NCI-H460 (cell line): ENCODE results near the gene EDC4. TPM values are rescaled to one million over a fixed set of nuclear protein-coding genes. Genes with fewer than 3 reads are reported as not detected.
A peak's percentile ranks its signal among the peaks of the same experiment; 100 is the strongest.

Source experiments
- DNase-seq: peaks from one replicate; pipeline ENCODE4 v3.0.0-alpha.2; 2016; ENCODE audit warnings: low read depth; ENCODE audit errors: extremely low read depth
- total RNA-seq: library from RNA; depleted of rRNA; stranded (reverse); fragments of >200 nt; shearing (Covaris generic); gene quantifications from 2 replicates; pipeline ENCODE4 v1.2.3, GENCODE V29; 2014

Gene EDC4
- total RNA-seq, 1 experiment from 2014 or later: 52.6 TPM

DNA sequence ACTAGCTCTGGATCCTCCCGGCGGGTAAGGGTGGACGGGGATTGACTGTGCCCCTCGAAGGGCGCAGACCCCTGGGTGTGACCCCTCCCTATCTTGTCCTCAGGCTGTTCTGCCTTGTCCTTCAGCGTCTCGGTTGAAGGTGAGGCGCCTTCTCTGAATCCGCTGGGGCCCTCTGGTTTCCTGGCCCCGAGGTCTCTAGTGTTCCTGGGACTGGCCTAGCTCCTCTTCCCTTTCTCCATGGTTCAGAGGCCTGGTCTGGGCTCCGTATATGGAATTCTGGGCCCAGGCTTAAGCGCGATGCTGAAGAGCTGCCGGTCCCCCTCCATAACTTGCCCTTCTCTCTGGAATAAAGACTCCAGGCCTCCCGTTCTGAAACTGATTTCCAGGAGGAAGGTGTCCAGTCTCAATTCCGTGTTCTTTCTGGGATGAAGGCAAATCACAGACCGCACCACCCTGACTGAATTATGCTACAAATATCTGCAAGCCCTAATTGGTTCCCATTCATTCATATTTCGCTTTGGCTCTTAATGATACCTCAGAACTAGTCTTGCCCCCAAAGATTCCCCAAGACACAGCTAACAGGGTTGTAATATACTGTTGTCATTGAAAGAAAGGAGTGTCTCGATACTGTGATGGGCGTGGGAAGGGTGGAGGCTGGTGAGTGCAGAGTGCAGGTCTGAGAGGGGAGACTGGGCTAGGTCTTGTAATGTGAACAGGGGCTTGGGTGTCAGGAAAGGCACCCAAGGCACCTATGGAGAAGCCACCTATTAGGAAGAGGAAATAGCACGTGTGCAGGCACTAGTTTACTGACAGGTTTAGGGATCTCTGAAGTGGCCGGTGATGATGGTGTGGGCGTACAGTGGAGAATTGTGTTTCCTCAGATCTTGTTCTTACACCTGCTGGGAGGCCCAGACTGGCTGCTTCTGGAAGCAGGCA lies 851 bp downstream of the EDC4 start:
- DNase-seq: no peak

DNA sequence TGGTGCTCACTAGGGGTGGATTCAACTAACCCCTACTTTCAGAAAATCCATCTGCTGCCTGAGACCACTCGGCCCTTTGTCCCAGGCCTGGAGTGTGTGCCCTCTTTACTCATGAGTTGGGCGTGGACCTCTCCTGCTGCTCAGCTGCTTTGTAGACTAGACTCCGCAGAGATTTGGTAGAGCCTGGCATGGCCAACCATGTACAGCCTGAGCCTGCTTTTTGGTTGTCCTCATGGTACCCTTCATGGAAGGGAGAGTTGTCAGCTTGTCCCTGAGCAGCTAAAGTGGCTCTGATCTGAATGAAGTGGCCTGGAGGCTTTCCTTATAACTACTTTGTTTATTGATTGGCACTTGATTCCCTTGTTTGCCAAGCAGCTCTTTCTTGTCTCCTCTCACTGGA lies 1.5 kb downstream of the EDC4 start:
- DNase-seq: no peak

DNA sequence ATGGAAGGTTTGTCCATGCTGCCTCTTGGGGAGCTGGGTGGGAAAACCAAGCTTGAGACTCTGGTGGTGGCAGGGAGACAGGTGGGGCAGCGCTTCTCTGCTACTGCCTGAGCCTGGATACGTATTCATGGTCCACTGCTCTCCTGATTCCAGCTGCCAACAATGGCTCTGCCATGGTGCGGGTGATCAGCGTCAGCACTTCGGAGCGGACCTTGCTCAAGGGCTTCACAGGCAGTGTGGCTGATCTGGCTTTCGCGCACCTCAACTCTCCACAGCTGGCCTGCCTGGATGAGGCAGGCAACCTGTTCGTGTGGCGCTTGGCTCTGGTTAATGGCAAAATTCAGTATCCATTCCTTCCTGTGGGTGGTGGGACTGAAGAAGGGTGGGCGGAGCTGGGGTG lies 4.2 kb downstream of the EDC4 start:
- DNase-seq: no peak

DNA sequence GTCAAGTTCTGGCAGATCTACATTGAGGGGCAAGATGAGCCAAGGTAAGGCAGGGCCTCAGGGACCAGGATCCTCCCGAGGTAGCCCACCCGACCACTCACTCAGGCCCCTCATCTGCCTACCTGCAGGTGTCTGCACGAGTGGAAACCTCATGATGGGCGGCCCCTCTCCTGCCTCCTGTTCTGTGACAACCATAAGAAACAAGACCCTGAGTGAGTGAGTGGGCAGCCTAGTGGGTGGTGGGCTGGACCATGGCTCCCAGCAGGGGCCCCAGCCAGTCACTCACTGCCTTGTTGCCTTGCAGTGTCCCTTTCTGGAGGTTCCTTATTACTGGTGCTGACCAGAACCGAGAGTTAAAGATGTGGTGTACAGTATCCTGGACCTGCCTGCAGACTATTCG lies 5.4 kb downstream of the EDC4 start:
- DNase-seq: no peak

DNA sequence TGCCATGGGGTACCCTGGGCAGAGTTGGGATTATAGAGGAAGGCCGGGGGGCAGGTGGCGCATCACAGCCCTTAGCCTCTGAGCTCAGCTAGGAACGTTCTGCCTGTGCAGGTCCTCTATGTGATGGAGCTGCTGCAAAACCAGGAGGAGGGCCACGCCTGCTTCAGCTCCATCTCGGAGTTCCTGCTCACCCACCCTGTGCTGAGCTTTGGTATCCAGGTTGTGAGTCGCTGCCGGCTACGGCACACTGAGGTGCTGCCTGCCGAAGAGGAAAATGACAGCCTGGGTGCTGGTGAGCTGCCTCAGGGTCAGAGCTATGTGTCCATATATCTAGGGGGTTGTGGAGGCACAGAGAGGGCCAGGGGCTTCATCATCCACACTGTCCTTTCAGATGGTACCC lies 6.0 kb downstream of the EDC4 start:
- DNase-seq: no peak

DNA sequence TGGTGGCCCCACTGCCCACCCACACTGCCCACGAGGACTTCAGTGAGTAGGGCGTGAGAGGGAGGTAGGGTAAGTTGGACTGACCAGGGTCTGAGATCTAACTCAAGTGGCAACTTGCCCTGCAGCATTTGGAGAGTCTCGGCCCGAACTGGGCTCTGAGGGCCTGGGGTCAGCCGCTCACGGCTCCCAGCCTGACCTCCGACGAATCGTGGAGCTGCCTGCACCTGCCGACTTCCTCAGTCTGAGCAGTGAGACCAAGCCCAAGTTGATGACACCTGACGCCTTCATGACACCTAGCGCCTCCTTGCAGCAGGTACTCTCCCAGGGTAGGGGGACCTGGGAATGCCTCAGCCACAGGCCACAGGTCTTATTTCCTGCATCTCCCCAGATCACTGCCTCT lies 6.6 kb downstream of the EDC4 start:
- DNase-seq: no peak

DNA sequence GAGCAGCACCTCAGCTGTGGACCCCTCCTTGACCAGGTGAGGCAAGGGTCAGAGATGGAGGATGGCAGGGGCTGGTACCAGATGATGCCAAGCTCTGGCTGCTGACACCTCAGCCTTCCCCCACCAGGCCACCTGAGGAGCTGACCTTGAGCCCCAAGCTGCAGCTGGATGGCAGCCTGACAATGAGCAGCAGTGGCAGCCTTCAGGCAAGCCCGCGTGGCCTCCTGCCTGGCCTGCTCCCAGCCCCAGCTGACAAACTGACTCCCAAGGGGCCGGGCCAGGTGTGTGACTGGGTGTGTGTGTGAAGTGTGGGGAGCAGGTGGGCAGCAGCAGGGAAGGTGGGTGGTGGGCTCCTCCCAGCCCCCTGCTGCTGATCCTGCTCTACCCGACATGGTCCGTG lies 7.1 kb downstream of the EDC4 start:
- no peak for DNase-seq

DNA sequence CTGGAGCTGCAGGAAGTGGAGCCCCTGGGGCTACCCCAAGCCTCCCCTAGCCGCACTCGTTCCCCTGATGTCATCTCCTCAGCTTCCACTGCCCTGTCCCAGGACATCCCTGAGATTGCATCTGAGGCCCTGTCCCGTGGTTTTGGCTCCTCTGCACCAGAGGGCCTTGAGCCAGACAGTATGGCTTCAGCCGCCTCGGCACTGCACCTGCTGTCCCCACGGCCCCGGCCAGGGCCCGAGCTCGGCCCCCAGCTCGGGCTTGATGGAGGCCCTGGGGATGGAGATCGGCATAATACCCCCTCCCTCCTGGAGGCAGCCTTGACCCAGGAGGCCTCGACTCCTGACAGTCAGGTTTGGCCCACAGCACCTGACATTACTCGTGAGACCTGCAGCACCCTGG lies 7.7 kb downstream of the EDC4 start:
- no peak for DNase-seq

DNA sequence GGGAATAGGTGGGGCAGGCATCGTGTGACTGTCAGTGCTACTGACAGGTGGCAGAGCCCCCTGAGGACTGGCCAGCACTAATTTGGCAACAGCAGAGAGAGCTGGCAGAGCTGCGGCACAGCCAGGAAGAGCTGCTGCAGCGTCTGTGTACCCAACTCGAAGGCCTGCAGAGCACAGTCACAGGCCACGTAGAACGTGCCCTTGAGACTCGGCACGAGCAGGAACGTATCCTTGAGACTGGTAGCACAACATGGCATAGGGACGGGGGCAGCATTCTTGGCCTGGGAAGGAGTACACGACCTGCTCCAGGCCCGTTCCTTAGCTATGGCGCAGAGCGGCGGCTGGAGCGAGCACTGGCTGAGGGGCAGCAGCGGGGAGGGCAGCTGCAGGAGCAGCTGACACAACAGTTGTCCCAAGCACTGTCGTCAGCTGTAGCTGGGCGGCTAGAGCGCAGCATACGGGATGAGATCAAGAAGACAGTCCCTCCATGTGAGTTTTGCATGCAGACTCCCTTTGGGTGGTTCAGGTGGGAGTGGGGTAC lies 8.8 kb downstream of the EDC4 start:
- DNase-seq: no peak

DNA sequence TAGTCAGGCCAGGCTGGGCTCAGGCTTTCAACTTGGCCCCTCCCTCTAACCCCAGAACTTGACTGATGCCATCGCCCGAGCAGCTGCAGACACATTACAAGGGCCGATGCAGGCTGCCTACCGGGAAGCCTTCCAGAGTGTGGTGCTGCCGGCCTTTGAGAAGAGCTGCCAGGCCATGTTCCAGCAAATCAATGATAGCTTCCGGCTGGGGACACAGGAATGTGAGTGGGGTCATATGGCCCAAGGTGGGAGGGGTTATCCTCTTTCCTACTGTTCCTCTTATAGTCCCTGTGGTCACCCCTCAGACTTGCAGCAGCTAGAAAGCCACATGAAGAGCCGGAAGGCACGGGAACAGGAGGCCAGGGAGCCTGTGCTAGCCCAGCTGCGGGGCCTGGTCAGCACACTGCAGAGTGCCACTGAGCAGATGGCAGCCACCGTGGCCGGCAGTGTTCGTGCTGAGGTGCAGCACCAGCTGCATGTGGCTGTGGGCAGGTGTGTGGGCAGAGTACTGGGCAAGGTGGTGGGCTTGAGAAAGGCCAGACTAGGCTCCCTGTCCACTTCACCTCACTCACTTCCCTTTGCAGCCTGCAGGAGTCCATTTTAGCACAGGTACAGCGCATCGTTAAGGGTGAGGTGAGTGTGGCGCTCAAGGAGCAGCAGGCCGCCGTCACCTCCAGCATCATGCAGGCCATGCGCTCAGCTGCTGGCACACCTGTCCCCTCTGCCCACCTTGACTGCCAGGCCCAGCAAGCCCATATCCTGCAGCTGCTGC lies 9.7 kb downstream of the EDC4 start:
- DNase-seq: no peak

DNA sequence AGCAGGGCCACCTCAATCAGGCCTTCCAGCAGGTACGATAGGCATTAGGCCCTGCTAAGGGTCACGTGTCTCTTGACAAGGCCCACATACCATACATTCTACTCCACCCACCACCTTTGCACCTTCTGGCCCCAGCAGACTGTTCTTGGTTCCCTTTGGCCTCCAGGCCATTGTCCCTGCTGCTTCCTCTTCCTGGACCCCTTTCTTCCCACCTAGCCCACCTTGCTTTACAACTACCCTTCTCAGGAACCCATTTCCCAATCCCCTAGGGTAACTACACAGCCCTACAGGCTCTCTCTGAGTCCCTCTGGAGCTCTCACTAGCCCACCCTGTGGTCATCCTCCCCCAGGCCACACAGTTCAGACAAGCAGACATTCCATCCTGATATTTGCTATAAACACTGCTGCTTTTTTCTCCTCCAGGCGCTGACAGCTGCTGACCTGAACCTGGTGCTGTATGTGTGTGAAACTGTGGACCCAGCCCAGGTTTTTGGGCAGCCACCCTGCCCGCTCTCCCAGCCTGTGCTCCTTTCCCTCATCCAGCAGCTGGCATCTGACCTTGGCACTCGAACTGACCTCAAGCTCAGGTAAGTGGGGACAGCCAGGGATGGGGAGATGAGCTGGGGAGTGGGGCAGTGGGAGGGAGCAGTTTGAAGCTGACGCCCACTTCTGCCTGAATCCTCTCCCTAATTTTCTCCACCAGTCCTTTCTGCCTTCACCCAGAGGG lies 10.5 kb downstream of the EDC4 start:
- DNase-seq: no peak

DNA sequence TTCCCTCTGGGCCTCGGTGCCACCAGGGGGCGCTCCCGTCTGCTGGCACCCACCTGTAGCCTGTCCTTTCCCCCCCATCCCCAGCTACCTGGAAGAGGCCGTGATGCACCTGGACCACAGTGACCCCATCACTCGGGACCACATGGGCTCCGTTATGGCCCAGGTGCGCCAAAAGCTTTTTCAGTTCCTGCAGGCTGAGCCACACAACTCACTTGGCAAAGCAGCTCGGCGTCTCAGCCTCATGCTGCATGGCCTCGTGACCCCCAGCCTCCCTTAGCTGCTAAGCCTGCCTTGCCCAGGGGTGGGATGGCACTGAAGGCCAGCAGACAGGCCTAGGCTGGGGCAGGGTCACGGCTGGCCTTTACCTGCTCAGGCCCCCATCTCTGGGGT lies 11.0 kb downstream of the EDC4 start:
- DNase-seq: peak; percentile 49

DNA sequence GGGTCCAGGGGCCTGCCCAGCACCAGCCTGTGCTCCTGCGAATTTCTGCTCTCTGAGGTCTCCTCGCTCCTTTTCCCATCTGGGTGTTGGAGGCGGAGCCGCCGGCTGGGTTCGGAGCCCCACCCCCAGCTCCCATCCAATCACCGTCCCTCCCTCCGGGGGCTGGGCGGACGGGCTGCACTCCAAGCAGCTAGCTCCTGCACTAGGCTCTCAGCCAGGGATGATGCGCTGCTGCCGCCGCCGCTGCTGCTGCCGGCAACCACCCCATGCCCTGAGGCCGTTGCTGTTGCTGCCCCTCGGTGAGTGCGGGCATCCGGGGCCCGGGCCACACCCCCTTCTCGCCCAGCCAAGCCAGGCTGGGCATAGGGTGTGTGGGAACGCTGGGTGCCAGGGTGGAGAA lies 11.8 kb downstream of the EDC4 start, which contains the start of gene NRN1L:
Gene NRN1L, plus strand, starts transcription at position 202 of the 400 bp plus-strand sequence. Its CDS starts 19 bp downstream, at position 221.
- DNase-seq: peak; percentile 90

DNA sequence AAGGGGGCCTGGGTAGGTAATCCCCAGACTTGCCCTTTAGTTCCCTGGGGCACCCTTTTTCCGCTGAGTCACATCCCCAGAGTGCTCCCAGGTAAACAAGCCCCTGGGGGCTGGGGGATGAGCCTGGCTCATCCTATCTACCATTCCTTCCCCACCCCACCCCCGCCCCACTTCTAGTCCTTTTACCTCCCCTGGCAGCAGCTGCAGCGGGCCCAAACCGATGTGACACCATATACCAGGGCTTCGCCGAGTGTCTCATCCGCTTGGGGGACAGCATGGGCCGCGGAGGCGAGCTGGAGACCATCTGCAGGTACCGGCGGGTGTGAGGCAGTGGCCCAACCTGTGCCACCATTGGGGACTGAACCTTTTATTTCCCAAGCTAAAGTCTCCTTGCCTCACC lies 12.7 kb downstream of the EDC4 start:
- no peak for DNase-seq

DNA sequence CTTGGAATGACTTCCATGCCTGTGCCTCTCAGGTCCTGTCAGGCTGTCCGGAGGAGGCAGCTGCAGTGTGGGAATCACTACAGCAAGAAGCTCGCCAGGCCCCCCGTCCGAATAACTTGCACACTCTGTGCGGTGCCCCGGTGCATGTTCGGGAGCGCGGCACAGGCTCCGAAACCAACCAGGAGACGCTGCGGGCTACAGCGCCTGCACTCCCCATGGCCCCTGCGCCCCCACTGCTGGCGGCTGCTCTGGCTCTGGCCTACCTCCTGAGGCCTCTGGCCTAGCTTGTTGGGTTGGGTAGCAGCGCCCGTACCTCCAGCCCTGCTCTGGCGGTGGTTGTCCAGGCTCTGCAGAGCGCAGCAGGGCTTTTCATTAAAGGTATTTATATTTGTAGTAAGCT lies 13.1 kb downstream of the EDC4 start:
- no peak for DNase-seq

DNA sequence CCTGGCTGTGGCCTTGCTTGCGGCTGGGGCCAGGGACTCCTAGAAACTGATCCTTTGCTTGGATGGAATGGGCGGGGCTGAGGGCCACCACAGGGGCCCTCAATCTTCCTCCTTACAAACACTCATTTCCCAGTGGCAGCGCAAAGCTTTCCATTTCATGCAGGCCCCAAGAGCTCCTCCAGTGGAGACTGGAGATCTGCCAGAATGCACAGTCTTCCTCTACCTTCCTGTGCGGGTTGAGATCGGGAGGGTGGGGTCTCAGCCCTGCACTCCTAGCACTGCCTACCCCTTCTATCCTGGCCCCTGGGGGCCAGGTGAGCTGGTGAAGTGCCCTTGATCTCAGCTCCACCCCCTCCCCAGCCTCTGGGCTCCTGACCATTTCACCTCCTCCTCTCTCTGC lies 13.5 kb downstream of the EDC4 start:
- no peak for DNase-seq

DNA sequence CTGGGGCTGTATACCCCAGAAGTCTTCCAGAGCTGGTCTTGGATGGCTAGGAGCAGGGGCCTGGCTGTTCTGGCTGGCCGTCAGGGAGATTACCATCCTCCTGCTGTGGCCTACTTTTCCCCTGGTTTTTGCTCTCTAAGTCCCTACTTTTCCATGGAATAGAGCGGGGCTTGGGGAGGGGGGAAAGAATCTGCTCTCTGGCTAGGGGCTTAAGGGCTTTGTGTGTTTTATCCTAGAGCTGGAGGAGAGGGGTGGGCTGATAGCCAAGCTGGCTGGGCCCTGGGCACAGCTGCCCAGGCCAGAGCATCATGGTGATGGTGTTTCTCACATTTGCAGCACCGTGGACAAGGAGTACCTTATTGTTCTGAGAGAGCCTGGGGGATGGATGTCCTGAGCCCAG lies 15.5 kb downstream of the EDC4 start:
- DNase-seq: no peak

DNA sequence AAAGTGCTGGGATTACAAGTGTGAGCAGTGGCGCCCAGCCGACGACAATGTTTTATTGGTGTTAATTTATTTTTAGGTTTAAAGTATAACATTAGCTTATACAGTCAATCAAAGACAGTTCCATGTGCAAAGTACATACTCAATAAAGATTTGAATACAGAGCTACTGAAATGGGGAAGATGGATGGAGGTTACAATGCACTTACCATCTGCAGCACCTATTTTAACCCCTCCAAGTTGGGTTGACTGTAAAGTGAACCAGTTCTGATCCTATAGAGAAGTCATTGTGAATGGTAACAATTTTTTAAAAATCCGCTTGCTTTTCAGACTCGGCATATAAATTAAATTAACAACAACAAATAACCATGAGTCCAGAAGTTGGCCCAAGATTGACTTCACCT lies 19.5 kb downstream of the EDC4 start:
- DNase-seq: no peak

DNA sequence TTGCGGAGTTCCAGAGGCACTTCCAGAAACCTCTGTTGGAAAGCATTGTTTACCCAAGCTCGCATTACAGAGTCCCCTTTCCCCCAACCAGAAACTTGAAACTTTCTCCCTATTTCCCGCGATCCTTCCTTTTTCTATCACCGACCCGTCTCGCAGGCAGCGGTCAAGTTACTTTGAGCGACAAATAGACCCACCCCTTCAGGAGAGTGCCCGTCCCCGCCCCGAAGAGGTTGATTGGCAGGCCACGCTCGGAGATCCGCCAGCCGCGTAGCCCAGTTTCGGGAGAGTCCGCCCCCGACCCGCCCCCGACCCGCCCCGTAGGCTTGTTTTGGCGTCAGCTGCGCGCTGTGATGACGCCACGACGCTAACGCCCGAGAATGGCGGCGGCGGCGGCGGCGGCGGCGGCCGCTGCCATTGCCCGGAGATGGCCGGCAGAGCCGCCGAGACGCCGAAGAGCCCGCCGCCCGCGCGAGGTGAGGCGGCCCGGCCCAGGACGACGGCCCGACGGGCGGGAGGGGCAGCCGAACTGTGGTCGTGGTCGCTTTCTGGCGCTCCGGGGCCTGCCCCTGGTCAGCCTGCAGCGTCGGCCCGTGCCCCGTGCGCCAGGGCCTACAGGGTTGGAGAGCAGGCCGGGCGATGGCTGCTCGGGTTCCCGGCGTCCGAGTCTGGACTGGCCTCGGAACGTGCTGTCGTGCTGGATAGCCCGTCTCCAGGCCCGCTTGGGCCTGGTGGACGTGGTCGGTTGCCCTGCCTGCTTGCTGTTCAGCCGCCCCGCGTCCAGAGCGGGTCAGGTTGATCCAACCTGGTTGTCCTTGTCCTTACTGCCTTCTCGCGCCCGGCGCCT lies 20.3 kb downstream of the EDC4 start, which contains the start of gene PSKH1:
Gene PSKH1, plus strand, starts transcription at position 356 of the 844 bp plus-strand sequence. CDS start 15,496 bp downstream, outside the sequence.
- peak; percentile 98 for DNase-seq
